ENCODE data around the gene SDE2. TPM values are rescaled to one million over a fixed set of nuclear protein-coding genes. Genes with fewer than 3 reads are reported as not detected.

The SDE2 gene
- total and polyA plus RNA-seq, 2 donors (not counting 1 experiment from before 2014, with no cell fraction given) = 10.0 to 26.0 TPM

DNA sequence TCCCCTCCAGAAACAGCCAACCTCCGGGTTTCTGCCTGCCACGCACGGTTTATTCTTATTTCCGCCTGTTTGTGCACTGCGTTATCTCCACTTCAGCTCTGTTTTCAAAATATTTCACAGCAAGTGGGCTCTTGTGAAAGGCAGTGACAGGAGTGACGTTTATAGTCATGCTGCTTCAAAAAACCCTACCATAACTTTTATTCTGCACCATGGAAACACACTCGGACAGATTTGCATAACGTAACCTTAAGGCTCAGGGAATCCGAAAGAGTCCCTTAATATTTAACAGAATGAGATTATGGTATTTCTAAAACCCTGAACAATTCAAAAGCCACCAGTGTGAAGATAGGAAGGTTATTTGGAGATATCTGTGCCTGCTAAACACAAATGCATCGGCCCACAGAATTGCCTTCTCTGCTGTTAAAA is 782 bp upstream of the SDE2 start:
- peak overlapping the region; percentile 97 for H3K27ac Mint-ChIP-seq
- Histone ChIP-seq H3K4me2 (replicated peaks; ENCODE audit: low read depth, low read length, poor library complexity, severe bottlenecking) (peak overlapping the region; percentile 90), H3K9ac (ENCODE audit: low read length) (peak overlapping the region; percentile 89), H3K4me1 (ENCODE audit: control insufficient read depth in 2 of 2, insufficient read depth in 2 of 2, low read length in 2 of 2) (peaks cover 70 to 77% of the 10 kb centered on the region in 2 donors), H3K79me2 (ENCODE audit: control insufficient read depth, insufficient read depth, low read length) (peaks cover 48% of the 10 kb centered on the region), H3K27me3 (replicated peaks in 1 of 4; ENCODE audit: control extremely low read depth in 1 of 4, control insufficient read depth in 3 of 4, insufficient read depth in 4 of 4, low read length in 3 of 4) (no peaks in the 10 kb centered on the region), H2AFZ (ENCODE audit: insufficient read depth, low read depth, low read length, poor library complexity, severe bottlenecking) (no peak overlapping the region), H3K36me3 (replicated peaks in 1 of 2; ENCODE audit: control extremely low read depth in 1 of 2, control insufficient read depth in 1 of 2, extremely low read depth in 1 of 2, insufficient read depth in 2 of 2, low read length in 1 of 2) (peaks cover 1 to 22% of the 10 kb centered on the region in 2 experiments), H3K4me3 (ENCODE audit: control extremely low read depth in 1 of 5, extremely low read depth in 1 of 5, insufficient read depth in 1 of 5, low read depth in 2 of 5, low read length in 4 of 5) (peak overlapping the region; percentile 61 to 75 (median 65)), H3K9me3 (ENCODE audit: control extremely low read depth in 1 of 3, control insufficient read depth in 2 of 3, insufficient read depth in 1 of 3, low read length in 2 of 3) (no peaks in the 10 kb centered on the region), H4K20me1 (ENCODE audit: control insufficient read depth, insufficient read depth, low read length, poor library complexity, severe bottlenecking) (peaks cover 12% of the 10 kb centered on the region), H3K27ac (ENCODE audit: low read length in 2 of 2) (peak overlapping the region; percentile 100)
- CTCF ChIA-PET = interaction anchor here (0.7 to 3.4 kb wide), 15 partner anchors 9 to 521 kb away, joined by 3 to 35 read pairs (median 6); partner anchors contain the start of gene H3-3A
- 0% methylated on average over 5 of the region's 10 CpGs for WGBS (ENCODE audit: insufficient coverage)
- DNase-seq (peak; percentile 92), ATAC-seq (ENCODE audit: low read depth) (peak; percentile 37)
- POLR2A ChIA-PET = interaction anchor here (0.7 to 8.1 kb wide), 20 partner anchors 9 to 555 kb away, joined by 3 to 195 read pairs (median 6); partner anchors contain the start of genes H3-3A, PYCR2 and TMEM63A
- TF ChIP-seq, protein P1, sequence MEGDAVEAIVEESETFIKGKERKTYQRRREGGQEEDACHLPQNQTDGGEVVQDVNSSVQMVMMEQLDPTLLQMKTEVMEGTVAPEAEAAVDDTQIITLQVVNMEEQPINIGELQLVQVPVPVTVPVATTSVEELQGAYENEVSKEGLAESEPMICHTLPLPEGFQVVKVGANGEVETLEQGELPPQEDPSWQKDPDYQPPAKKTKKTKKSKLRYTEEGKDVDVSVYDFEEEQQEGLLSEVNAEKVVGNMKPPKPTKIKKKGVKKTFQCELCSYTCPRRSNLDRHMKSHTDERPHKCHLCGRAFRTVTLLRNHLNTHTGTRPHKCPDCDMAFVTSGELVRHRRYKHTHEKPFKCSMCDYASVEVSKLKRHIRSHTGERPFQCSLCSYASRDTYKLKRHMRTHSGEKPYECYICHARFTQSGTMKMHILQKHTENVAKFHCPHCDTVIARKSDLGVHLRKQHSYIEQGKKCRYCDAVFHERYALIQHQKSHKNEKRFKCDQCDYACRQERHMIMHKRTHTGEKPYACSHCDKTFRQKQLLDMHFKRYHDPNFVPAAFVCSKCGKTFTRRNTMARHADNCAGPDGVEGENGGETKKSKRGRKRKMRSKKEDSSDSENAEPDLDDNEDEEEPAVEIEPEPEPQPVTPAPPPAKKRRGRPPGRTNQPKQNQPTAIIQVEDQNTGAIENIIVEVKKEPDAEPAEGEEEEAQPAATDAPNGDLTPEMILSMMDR (IDR thresholded peaks at IDR 0.05) = no peak
- no peak for TF ChIP-seq EZH2 (IDR thresholded peaks at IDR 0.05; ENCODE audit: borderline replicate concordance, insufficient read depth, low read depth, low read length, poor library complexity, severe bottlenecking)
- peaks cover 74% of the 10 kb centered on the region for H3K4me1 Mint-ChIP-seq
- H3K4me3 Mint-ChIP-seq = peak overlapping the region; percentile 100
- intact Hi-C loops (cut with micrococcal nuclease) = loop anchor here (1.0 to 5.0 kb wide), 8 partner anchors 13 to 571 kb away; partner anchors contain the start of genes ACBD3, H3-3A, LBR and PARP1
- no peaks in the 10 kb centered on the region for H3K9me3 Mint-ChIP-seq (ENCODE audit: insufficient read depth)
- H3K27me3 Mint-ChIP-seq = no peaks in the 10 kb centered on the region

Data from B cell (primary cell).